BJ (cell line): ENCODE data around the gene GANC. TPM values are rescaled to one million over a fixed set of nuclear protein-coding genes. Genes with fewer than 3 reads are reported as not detected.

Source experiments
- CTCF ChIA-PET: fragments of 350-600 bp; formaldehyde crosslinking; extraction: SDS; loops from one replicate; lab custom pipeline; 2021; ENCODE audit warnings: antibody characterized with exemption, inconsistent platforms; lab: Yijun Ruan, JAX
- POLR2A ChIA-PET: fragments of 300-600 bp; sonication (Branson Sonifier 250); formaldehyde crosslinking; extraction: SDS; loops from one replicate; lab custom pipeline; 2021; ENCODE audit warnings: antibody characterized with exemption; lab: Charles Lee
- DNase-seq: peaks from one replicate; pipeline ENCODE4 v3.0.0-alpha.2; 2011; ENCODE audit warnings: low read depth
- H3K27me3 ChIP-seq: 2 replicates; pipeline ENCODE4 v1.6.0; 2011; ENCODE audit warnings: low read length; ENCODE audit not compliant: control insufficient read depth, insufficient read depth
- H3K36me3 ChIP-seq: 2 replicates; pipeline ENCODE4 v1.5.1; 2011; ENCODE audit warnings: low read length; ENCODE audit not compliant: control insufficient read depth, insufficient read depth
- H3K4me3 ChIP-seq: 2 replicates; pipeline ENCODE4 v1.5.1; 2011; ENCODE audit warnings: low read depth, mild to moderate bottlenecking, control low read depth, low read length
- polyA plus RNA-seq: library from polyadenylated mRNA; depleted of rRNA; stranded (reverse); fragments of >200 nt; gene quantifications from 2 replicates; pipeline ENCODE4 v1.2.3, GENCODE V29; 2011
- TF ChIP-seq, protein P1 (sequence below): IDR thresholded peaks from 2 replicates; pipeline ENCODE4 v1.5.1; 2011; ENCODE audit warnings: low read depth, mild to moderate bottlenecking, control low read depth, inconsistent platforms, low read length, moderate library complexity; ENCODE audit not compliant: insufficient read depth

GANC gene
- polyA plus RNA-seq, 1 experiment: 12.9 TPM

DNA sequence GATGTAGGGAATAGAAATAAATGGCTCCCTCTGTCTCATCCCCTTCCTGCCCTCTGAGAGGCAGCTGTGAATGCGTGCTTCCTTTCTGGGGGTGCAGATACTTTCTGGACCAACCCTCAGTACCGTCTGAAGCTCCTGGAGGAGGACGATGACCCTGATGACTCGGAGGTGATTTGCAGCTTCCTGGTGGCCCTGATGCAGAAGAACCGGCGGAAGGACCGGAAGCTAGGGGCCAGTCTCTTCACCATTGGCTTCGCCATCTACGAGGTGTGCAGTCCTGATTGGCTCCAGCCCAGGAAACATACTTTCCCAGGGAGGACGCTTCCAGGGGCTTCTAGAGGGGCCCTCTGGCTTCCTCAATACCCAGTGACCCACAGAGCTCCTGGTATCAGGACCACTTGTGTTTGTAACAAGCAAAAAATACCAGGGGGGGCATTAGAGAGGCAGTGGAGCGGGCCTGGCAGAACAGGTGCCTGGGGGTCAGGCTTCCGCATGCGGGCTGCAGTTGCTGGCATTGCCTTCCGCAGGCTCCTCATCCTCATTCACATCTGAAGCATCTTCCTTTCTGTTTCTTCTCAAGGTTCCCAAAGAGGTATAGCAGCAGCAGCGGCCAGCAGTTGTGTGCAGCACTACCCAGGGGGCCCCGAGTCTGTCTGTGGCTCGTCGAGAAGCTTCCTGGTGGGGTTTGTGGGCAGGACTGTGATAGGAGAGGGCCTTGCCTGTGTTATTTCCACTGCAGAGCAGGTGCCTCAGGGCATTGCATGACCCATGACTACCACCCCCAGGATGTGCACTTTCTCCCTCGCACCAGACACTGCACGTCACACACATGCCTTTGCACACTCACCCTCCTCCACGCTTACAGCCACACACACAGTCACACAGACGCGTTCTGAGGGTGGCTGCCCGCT lies 128.8 kb downstream of the GANC start:
- H3K4me3 ChIP-seq: no peak overlapping the region
- no peaks in the 10 kb centered on the region for H3K27me3 ChIP-seq
- ChIA-PET POLR2A (no interaction called here), CTCF (interaction anchor here (1.5 kb wide), 1 partner anchor 12 kb away, joined by 3 read pairs; no protein-coding TSS in a partner anchor)
- peaks cover 2% of the 10 kb centered on the region for H3K36me3 ChIP-seq
- TF ChIP-seq, protein P1, sequence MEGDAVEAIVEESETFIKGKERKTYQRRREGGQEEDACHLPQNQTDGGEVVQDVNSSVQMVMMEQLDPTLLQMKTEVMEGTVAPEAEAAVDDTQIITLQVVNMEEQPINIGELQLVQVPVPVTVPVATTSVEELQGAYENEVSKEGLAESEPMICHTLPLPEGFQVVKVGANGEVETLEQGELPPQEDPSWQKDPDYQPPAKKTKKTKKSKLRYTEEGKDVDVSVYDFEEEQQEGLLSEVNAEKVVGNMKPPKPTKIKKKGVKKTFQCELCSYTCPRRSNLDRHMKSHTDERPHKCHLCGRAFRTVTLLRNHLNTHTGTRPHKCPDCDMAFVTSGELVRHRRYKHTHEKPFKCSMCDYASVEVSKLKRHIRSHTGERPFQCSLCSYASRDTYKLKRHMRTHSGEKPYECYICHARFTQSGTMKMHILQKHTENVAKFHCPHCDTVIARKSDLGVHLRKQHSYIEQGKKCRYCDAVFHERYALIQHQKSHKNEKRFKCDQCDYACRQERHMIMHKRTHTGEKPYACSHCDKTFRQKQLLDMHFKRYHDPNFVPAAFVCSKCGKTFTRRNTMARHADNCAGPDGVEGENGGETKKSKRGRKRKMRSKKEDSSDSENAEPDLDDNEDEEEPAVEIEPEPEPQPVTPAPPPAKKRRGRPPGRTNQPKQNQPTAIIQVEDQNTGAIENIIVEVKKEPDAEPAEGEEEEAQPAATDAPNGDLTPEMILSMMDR: no peak
- DNase-seq: no peak

DNA sequence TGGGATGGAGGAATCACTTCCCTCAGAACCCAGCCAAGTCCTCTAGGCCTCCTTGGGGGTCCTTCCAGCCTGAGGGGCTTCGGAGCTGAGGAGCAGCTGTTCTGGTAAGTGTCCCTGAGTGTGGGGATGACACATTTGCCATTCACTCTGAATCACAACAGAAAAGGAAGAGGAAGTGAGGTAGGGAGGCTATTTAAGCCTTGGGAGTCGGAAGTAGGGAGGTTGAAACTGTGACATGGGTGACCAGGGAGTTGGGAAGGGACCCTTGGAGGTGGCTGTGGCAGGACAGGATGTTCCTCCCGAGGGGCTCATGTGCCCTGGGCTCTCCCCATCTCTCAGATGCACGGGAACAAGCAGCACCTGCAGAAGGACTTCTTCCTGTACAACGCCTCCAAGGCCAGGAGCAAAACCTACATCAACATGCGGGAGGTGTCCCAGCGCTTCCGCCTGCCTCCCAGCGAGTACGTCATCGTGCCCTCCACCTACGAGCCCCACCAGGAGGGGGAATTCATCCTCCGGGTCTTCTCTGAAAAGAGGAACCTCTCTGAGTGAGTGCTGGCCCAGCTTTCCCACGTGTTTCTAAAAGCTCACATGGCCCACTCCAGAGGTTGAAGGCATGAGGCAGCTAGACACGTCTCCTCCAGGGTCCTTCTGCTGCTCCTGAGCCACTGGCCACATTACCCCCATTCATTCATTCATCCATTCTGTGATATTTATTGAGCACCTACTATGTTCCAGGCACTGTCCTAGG lies 129.6 kb downstream of the GANC start:
- Histone ChIP-seq H3K4me3 (no peak overlapping the region), H3K36me3 (peaks cover 2% of the 10 kb centered on the region), H3K27me3 (no peaks in the 10 kb centered on the region)
- ChIA-PET POLR2A (no interaction called here), CTCF (interaction anchor here (1.2 to 1.5 kb wide), 3 partner anchors 11 to 264 kb away, joined by 3 read pairs; no protein-coding TSS in a partner anchor)
- DNase-seq: no peak
- TF ChIP-seq, protein P1: no peak

DNA sequence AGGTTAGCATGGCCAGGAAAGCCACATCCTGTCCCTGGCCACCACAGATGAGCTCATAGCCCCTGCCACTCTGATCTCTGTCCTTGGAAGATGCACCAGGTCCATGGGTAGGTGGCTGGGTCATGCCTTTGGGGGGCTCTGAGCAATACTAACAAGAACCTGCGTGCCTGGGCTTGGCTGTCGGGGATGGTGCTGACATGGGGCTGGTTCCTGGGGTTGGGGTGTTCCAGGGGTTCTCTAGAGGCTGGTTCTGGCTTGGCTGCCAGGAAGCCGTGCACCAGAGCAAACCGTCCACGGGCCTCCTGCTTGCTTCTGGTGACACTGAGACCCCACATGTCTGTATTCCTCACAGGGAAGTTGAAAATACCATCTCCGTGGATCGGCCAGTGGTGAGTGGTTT lies 130.4 kb downstream of the GANC start:
- no peak for DNase-seq
- Histone ChIP-seq H3K4me3 (no peak overlapping the region), H3K27me3 (no peaks in the 10 kb centered on the region), H3K36me3 (peaks cover 2% of the 10 kb centered on the region)
- TF ChIP-seq, protein P1: no peak
- CTCF ChIA-PET: interaction anchor here (1.2 to 1.5 kb wide), 3 partner anchors 10 to 265 kb away, joined by 3 read pairs; no protein-coding TSS in a partner anchor
- POLR2A ChIA-PET: no interaction called here

DNA sequence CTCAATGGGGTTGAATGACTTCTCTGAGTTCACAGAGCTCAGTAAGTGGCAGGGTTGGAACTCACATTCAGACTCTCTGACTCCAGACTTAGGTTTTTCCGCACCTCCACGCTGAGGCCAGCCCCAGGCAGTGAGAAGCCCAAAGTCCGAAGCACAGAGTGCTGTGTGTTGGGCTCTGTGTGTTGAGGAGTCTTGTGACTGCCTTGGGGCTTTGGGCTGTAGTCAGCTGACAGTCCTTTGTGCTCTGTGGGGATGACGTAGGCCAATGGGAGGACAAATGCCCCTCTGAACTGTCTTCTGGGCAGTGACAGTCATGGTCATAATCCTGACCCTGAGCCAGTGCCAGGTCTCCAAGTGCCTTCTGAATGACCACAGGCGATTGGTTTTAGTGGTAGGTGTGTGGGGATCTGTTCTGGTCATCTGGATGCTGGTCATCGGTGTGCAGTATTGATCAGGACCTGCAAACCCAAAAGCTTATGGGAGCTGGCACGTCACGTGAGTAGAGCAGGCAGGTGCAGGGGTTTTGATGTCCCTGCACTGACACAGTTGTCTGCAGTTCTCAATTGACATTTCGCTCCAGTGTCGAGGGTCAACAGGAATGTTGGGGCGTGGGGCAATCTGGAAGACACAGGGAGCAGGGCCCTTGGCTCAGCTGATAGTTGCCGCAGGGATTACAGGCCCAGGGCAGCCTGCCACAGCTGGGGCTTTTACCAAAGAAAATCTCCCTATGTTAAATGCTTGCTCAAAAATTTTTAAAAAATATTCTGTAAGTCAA lies 131.6 kb downstream of the GANC start:
- CTCF ChIA-PET: interaction anchor here (1.0 to 1.3 kb wide), 2 partner anchors 11 to 18 kb away, joined by 3 to 4 read pairs; no protein-coding TSS in a partner anchor
- POLR2A ChIA-PET: interaction anchor here (0.5 kb wide), 1 partner anchor 140 kb away, joined by 3 read pairs; no protein-coding TSS in a partner anchor
- DNase-seq: no peak
- Histone ChIP-seq H3K27me3 (no peaks in the 10 kb centered on the region), H3K4me3 (no peak overlapping the region), H3K36me3 (peaks cover 2% of the 10 kb centered on the region)
- TF ChIP-seq, protein P1: no peak
